ENCODE measurements around the gene GBP3.
"Not testable (repeated sequence)": the region's sequence is repeated elsewhere in the genome, so short reads cannot be mapped to it uniquely, and the experiment has no call there.

GBP3 gene

GRCh38 chr1:89047734-89048133, 25.1 kb upstream of the GBP3 start:
- Histone ChIP-seq H3K79me2 (ENCODE audit: insufficient read depth, low read depth) (no peaks in the 10 kb centered on the region), H3K27ac (no peak overlapping the region), H4K20me1 (ENCODE audit: insufficient read depth) (no peaks in the 10 kb centered on the region), H3K4me1 (ENCODE audit: low read depth, poor library complexity, severe bottlenecking) (no peaks in the 10 kb centered on the region), H2AFZ (ENCODE audit: low read depth) (no peak overlapping the region), H3K9ac (no peak overlapping the region), H3K36me3 (ENCODE audit: insufficient read depth) (no peaks in the 10 kb centered on the region), H3K4me3 (IDR thresholded peaks at IDR 0.05; ENCODE audit: insufficient read depth, low read depth, low read length) (no peak overlapping the region), H3K4me2 (no peak overlapping the region), H3K27me3 (ENCODE audit: insufficient read depth, low read depth) (no peaks in the 10 kb centered on the region)
- TF ChIP-seq CTCF (conservative IDR thresholded peaks at IDR 0.05; ENCODE audit: low read depth, low read length), result no peak

- H3K27ac ChIP-seq; H3K9ac ChIP-seq; H3K4me2 ChIP-seq; H3K79me2 ChIP-seq (ENCODE audit: insufficient read depth, low read depth); H3K4me3 ChIP-seq (IDR thresholded peaks at IDR 0.05; ENCODE audit: insufficient read depth, low read depth, low read length); H3K36me3 ChIP-seq (ENCODE audit: insufficient read depth); H4K20me1 ChIP-seq (ENCODE audit: insufficient read depth); H3K27me3 ChIP-seq (ENCODE audit: insufficient read depth, low read depth); H2AFZ ChIP-seq (ENCODE audit: low read depth); H3K4me1 ChIP-seq (ENCODE audit: low read depth, poor library complexity, severe bottlenecking): not testable (repeated sequence)
Observed at GRCh38 chr1:89046318-89047183, 23.9 kb upstream of the GBP3 start.

- Histone ChIP-seq H3K4me2 (no peak overlapping the region), H3K79me2 (ENCODE audit: insufficient read depth, low read depth) (no peaks in the 10 kb centered on the region), H3K4me3 (IDR thresholded peaks at IDR 0.05; ENCODE audit: insufficient read depth, low read depth, low read length) (no peak overlapping the region), H3K36me3 (ENCODE audit: insufficient read depth) (no peaks in the 10 kb centered on the region), H2AFZ (ENCODE audit: low read depth) (no peak overlapping the region), H3K27me3 (ENCODE audit: insufficient read depth, low read depth) (no peaks in the 10 kb centered on the region), H3K27ac (no peak overlapping the region), H3K9ac (no peak overlapping the region), H3K4me1 (ENCODE audit: low read depth, poor library complexity, severe bottlenecking) (no peaks in the 10 kb centered on the region), H4K20me1 (ENCODE audit: insufficient read depth) (no peaks in the 10 kb centered on the region)
- TF ChIP-seq CTCF (conservative IDR thresholded peaks at IDR 0.05; ENCODE audit: low read depth, low read length), result no peak
Observed at GRCh38 chr1:89044970-89045721, 22.5 kb upstream of the GBP3 start.

GRCh38 chr1:89043940-89044339, 21.3 kb upstream of the GBP3 start:
- Histone ChIP-seq H4K20me1 (ENCODE audit: insufficient read depth) (no peaks in the 10 kb centered on the region), H3K79me2 (ENCODE audit: insufficient read depth, low read depth) (no peaks in the 10 kb centered on the region), H3K36me3 (ENCODE audit: insufficient read depth) (no peaks in the 10 kb centered on the region), H3K27me3 (ENCODE audit: insufficient read depth, low read depth) (no peaks in the 10 kb centered on the region), H2AFZ (ENCODE audit: low read depth) (no peak overlapping the region), H3K27ac (no peak overlapping the region), H3K9ac (no peak overlapping the region), H3K4me2 (no peak overlapping the region), H3K4me3 (IDR thresholded peaks at IDR 0.05; ENCODE audit: insufficient read depth, low read depth, low read length) (no peak overlapping the region), H3K4me1 (ENCODE audit: low read depth, poor library complexity, severe bottlenecking) (no peaks in the 10 kb centered on the region)
- TF ChIP-seq CTCF (conservative IDR thresholded peaks at IDR 0.05; ENCODE audit: low read depth, low read length), result no peak

- Histone ChIP-seq H3K36me3 (ENCODE audit: insufficient read depth) (no peaks in the 10 kb centered on the region), H3K4me2 (no peak overlapping the region)
Observed at GRCh38 chr1:89042491-89042890, 19.8 kb upstream of the GBP3 start.

More at GRCh38 chr1:89042491-89042890, 19.8 kb upstream of the GBP3 start:
- Histone ChIP-seq H3K27ac (no peak overlapping the region), H3K4me1 (ENCODE audit: low read depth, poor library complexity, severe bottlenecking) (no peaks in the 10 kb centered on the region), H3K9ac (no peak overlapping the region), H2AFZ (ENCODE audit: low read depth) (no peak overlapping the region), H3K27me3 (ENCODE audit: insufficient read depth, low read depth) (no peaks in the 10 kb centered on the region), H3K4me3 (IDR thresholded peaks at IDR 0.05; ENCODE audit: insufficient read depth, low read depth, low read length) (no peak overlapping the region), H3K79me2 (ENCODE audit: insufficient read depth, low read depth) (no peaks in the 10 kb centered on the region), H4K20me1 (ENCODE audit: insufficient read depth) (no peaks in the 10 kb centered on the region)
- no peak for TF ChIP-seq CTCF (conservative IDR thresholded peaks at IDR 0.05; ENCODE audit: low read depth, low read length)
